ENCODE data around the gene AJAP1.

AJAP1 gene

GRCh38 chr1:4711416-4712275 is 57.2 kb downstream of the AJAP1 start:
- no peak overlapping the region for H3K4me3 ChIP-seq (ENCODE audit: low read depth, low read length)
- no peak for TF ChIP-seq CTCF (IDR thresholded peaks at IDR 0.05; ENCODE audit: low read depth, low read length)

- TF ChIP-seq CTCF (IDR thresholded peaks at IDR 0.05; ENCODE audit: low read depth, low read length): no peak
- no peak overlapping the region for H3K4me3 ChIP-seq (ENCODE audit: low read depth, low read length)
Measured at GRCh38 chr1:4713669-4714068, 59.3 kb downstream of the AJAP1 start.

GRCh38 chr1:4716406-4716805 is 62.0 kb downstream of the AJAP1 start:
- TF ChIP-seq CTCF (IDR thresholded peaks at IDR 0.05; ENCODE audit: low read depth, low read length): no peak
- no peak overlapping the region for H3K4me3 ChIP-seq (ENCODE audit: low read depth, low read length)

GRCh38 chr1:4718071-4718470 is 63.7 kb downstream of the AJAP1 start:
- TF ChIP-seq CTCF (IDR thresholded peaks at IDR 0.05; ENCODE audit: low read depth, low read length): no peak
- H3K4me3 ChIP-seq (ENCODE audit: low read depth, low read length): no peak overlapping the region

- no peak for TF ChIP-seq CTCF (IDR thresholded peaks at IDR 0.05; ENCODE audit: low read depth, low read length)
- H3K4me3 ChIP-seq (ENCODE audit: low read depth, low read length): no peak overlapping the region
Measured at GRCh38 chr1:4723106-4723505, 68.7 kb downstream of the AJAP1 start.

GRCh38 chr1:4724001-4724400 is 69.6 kb downstream of the AJAP1 start:
- no peak overlapping the region for H3K4me3 ChIP-seq (ENCODE audit: low read depth, low read length)
- TF ChIP-seq CTCF (IDR thresholded peaks at IDR 0.05; ENCODE audit: low read depth, low read length): no peak

- TF ChIP-seq CTCF (IDR thresholded peaks at IDR 0.05; ENCODE audit: low read depth, low read length): no peak
- H3K4me3 ChIP-seq (ENCODE audit: low read depth, low read length): no peak overlapping the region
Measured at GRCh38 chr1:4724695-4725250, 70.4 kb downstream of the AJAP1 start.
